AG04450 (cell line): ENCODE measurements around the gene KCTD17. TPM values are rescaled to one million over a fixed set of nuclear protein-coding genes. Genes with fewer than 3 reads are reported as not detected.

ENCODE experiments used
- CTCF ChIA-PET: fragments of 300-600, 350-600 bp; formaldehyde crosslinking; extraction: SDS; loops from one replicate; lab custom pipeline; 2022; ENCODE audit warnings: antibody characterized with exemption, inconsistent platforms; lab: Charles Lee
- POLR2A ChIA-PET: fragments of 350-600 bp; formaldehyde crosslinking; extraction: SDS; loops from one replicate; lab custom pipeline; 2021; ENCODE audit warnings: antibody characterized with exemption, inconsistent platforms; lab: Yijun Ruan, JAX
- DNase-seq: peaks from one replicate; pipeline ENCODE4 v3.0.0-alpha.2; 2011; ENCODE audit warnings: low read depth, low spot score
- H3K27ac ChIP-seq: one replicate; pipeline ENCODE4 v1.5.1; 2012; ENCODE audit warnings: low read depth, low read length, control low read depth
- H3K27me3 ChIP-seq: one replicate; pipeline ENCODE4 v1.6.0; 2012; ENCODE audit warnings: low read length; ENCODE audit not compliant: control insufficient read depth, insufficient read depth
- H3K4me3 ChIP-seq: 2 replicates; pipeline ENCODE4 v1.5.1; 2011; ENCODE audit warnings: mild to moderate bottlenecking, low read depth, low read length, control low read depth
- H3K9me3 ChIP-seq: 2 replicates; pipeline ENCODE4 v1.5.1; 2012; ENCODE audit warnings: low read length; ENCODE audit not compliant: control insufficient read depth, insufficient read depth
- polyA plus RNA-seq: library from polyadenylated mRNA; depleted of rRNA; stranded (reverse); fragments of >200 nt; gene quantifications from 2 replicates; pipeline ENCODE4 v1.2.3, GENCODE V29; 2011
- TF ChIP-seq, protein P1 (sequence below): IDR thresholded peaks from 2 replicates; pipeline ENCODE4 v1.5.1; 2011; ENCODE audit warnings: low read depth, low read length, control low read depth, inconsistent platforms

The KCTD17 gene
- polyA plus RNA-seq, 1 experiment = 20.7 TPM

DNA sequence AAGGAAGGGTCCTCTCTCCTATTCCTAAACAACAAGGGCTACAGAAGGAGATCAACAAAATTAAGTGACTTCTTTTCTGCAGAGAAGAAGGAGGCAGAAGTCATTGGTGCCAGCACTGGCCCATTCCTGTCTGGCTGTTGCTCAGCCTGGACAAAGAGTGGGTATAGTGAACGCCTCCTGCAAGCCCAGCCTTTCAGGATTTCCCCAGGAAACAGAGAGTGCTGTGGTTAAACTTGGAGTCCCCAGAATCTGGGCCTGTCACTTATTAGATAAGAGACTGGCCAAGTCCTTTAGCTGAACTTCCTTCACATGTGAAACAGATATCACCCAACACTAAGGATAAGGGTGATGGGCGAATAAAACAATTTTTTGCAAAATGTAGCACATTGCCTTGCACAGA lies 43.2 kb upstream of the KCTD17 start:
- Histone ChIP-seq H3K9me3 (peaks cover 4% of the 10 kb centered on the region; the same call in 1 of the 2 replicates), H3K27ac (no peak overlapping the region), H3K27me3 (peaks cover 28% of the 10 kb centered on the region), H3K4me3 (no peak overlapping the region)
- no peak for DNase-seq
- TF ChIP-seq, protein P1, sequence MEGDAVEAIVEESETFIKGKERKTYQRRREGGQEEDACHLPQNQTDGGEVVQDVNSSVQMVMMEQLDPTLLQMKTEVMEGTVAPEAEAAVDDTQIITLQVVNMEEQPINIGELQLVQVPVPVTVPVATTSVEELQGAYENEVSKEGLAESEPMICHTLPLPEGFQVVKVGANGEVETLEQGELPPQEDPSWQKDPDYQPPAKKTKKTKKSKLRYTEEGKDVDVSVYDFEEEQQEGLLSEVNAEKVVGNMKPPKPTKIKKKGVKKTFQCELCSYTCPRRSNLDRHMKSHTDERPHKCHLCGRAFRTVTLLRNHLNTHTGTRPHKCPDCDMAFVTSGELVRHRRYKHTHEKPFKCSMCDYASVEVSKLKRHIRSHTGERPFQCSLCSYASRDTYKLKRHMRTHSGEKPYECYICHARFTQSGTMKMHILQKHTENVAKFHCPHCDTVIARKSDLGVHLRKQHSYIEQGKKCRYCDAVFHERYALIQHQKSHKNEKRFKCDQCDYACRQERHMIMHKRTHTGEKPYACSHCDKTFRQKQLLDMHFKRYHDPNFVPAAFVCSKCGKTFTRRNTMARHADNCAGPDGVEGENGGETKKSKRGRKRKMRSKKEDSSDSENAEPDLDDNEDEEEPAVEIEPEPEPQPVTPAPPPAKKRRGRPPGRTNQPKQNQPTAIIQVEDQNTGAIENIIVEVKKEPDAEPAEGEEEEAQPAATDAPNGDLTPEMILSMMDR = no peak
- CTCF ChIA-PET = interaction anchor here (0.7 to 1.5 kb wide), 3 partner anchors 13 to 152 kb away, joined by 3 to 5 read pairs (median 4); no protein-coding TSS in a partner anchor
- POLR2A ChIA-PET = no interaction called here

DNA sequence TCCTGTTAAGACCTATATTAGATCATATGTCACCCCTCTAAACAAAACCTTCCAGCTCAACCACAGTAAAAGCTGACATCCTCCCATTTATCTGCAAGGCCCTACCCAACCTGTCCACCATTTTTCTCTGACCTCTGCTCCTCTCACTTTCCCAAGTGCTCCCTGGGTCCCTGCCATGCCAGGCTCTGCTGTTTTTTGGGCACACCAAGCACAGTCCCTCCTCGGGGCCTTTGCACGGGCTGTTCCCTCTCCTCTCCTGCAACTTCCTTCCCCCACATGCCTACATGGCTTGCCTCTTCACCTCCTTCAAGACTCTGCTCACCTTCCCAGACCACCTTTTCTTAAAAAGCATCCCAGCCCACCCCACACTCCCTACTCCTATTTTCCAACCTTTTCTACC lies 42.1 kb upstream of the KCTD17 start:
- H3K9me3 ChIP-seq = peaks cover 4% of the 10 kb centered on the region; the same call in 1 of the 2 replicates
- TF ChIP-seq, protein P1 = no peak
- ChIA-PET POLR2A (no interaction called here), CTCF (no interaction called here)
- peaks cover 21% of the 10 kb centered on the region for H3K27me3 ChIP-seq
- no peak overlapping the region for H3K27ac ChIP-seq
- H3K4me3 ChIP-seq = no peak overlapping the region
- no peak for DNase-seq

DNA sequence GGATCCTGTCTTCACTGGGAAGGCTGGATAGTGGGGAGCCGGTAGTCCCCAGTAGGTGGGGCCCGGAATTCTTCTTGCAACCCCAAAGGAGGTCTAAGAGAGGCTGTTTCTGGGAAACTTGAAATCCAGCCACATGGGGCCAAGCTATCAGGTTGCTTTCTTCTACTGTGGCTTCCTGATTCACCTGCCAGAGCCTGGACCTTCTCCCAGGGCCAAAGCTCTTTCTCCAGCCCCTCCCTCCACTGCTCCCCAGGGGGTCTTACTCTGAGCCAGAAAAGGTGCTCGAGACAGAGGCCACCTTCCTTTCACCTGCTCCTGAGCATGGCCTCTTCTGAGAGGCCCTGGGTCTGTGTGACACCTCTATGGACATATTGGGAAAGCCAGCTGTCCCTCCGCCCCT lies 41.4 kb upstream of the KCTD17 start:
- no peak for DNase-seq
- no peak overlapping the region for H3K27ac ChIP-seq
- H3K27me3 ChIP-seq = peaks cover 17% of the 10 kb centered on the region
- ChIA-PET POLR2A (no interaction called here), CTCF (no interaction called here)
- H3K9me3 ChIP-seq = peaks cover under 1% of the 10 kb centered on the region; the same call in 1 of the 2 replicates
- no peak overlapping the region for H3K4me3 ChIP-seq
- TF ChIP-seq, protein P1 = no peak

DNA sequence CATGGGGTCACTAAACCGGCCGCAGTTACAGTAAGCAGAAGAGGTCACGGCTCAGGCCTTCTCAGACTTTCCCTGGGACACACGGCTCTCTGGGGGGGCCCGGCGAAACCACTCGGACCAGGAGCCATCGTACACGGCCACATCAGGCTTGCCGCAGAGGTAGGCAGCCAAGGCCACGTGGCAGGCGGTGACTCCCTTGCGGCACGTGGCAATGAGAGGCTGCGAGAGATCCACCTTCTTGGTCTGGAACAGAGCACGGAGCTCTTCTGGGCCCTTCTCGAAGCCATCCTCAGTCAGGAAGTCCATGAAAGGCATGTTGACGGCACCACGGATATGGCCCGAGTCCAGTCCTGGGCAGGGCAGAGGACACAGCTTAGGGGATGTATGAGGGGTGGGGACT lies 40.6 kb upstream of the KCTD17 start:
- H3K4me3 ChIP-seq = no peak overlapping the region
- no peaks in the 10 kb centered on the region for H3K9me3 ChIP-seq
- no peak for DNase-seq
- POLR2A ChIA-PET = no interaction called here
- H3K27me3 ChIP-seq = peaks cover 12% of the 10 kb centered on the region
- TF ChIP-seq, protein P1 = no peak
- CTCF ChIA-PET = interaction anchor here (0.8 kb wide), 1 partner anchor 11 kb away, joined by 4 read pairs; no protein-coding TSS in a partner anchor
- no peak overlapping the region for H3K27ac ChIP-seq

DNA sequence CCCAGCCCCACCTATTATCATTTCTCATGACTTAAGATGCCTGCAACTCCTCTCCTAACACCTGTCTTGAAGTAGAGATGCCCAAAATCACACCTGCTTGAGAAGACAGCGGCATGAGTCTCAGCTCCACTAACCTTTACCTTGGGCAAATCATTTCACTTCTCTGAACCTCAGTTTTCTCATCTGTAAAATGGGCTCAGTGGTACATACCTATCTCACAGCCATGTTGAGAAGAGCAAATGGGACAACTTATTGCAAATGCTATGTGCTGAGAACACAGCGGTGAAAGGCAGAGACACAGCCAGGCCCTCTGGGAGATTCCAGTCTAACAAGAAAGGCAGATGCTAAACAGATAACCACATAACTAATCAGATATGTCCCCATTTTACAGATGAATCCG lies 40.1 kb upstream of the KCTD17 start:
- no peak for DNase-seq

More for the DNA sequence above, 40.1 kb upstream of the KCTD17 start:
- POLR2A ChIA-PET = no interaction called here
- no peak overlapping the region for H3K27ac ChIP-seq
- CTCF ChIA-PET = interaction anchor here (0.8 kb wide), 1 partner anchor 10 kb away, joined by 4 read pairs; no protein-coding TSS in a partner anchor
- TF ChIP-seq, protein P1 = no peak
- H3K4me3 ChIP-seq = no peak overlapping the region
- H3K9me3 ChIP-seq = no peaks in the 10 kb centered on the region
- H3K27me3 ChIP-seq = peaks cover 8% of the 10 kb centered on the region
